B cell (primary cell): ENCODE data around the gene MSL3B.
A peak's percentile ranks its signal among the peaks of the same experiment; 100 is the strongest.
"Not testable (repeated sequence)": the region's sequence is repeated elsewhere in the genome, so short reads cannot be mapped to it uniquely, and the experiment has no call there.

Experiments used
- ATAC-seq: fragments of 200-7000 bp; cut with Tn5 transposase; one replicate; pipeline ENCODE4 v1.10.0; 2021; ENCODE audit warnings: low read depth, mild to moderate bottlenecking, moderate number of reproducible peaks, moderate library complexity
- CTCF ChIA-PET: fragments of 350-600 bp; sonication (Branson Sonifier 250); formaldehyde crosslinking; loops from one replicate; lab custom pipeline; 2021; ENCODE audit warnings: antibody characterized with exemption, inconsistent platforms; lab: Charles Lee
- POLR2A ChIA-PET: fragments of 350-600 bp; sonication (Branson Sonifier 250); formaldehyde crosslinking; loops from one replicate; lab custom pipeline; 2021; ENCODE audit warnings: antibody characterized with exemption; lab: Charles Lee
- DNase-seq: peaks from one replicate; pipeline ENCODE4 v3.0.0; 2013
- H2AFZ ChIP-seq: 2 replicates; pipeline ENCODE4 v1.6.1; 2012; ENCODE audit warnings: mild to moderate bottlenecking, low read depth, low read length; ENCODE audit not compliant: insufficient read depth, poor library complexity, severe bottlenecking
- H3K27ac ChIP-seq, 2 donors: 1 replicate in 1 of 2; 2 replicates in 1 of 2; pipeline ENCODE4 v1.5.1; 2012 to 2013; ENCODE audit warnings: low read length in 2 of 2, mild to moderate bottlenecking in 2 of 2, moderate library complexity in 1 of 2
- H3K27me3 ChIP-seq, 4 experiments: fragments of 200-600 bp in 1 of 4; sonication (generic) in 1 of 4; replicated peaks in 1 of 4; 1 replicate in 2 of 4; 2 replicates in 2 of 4; pipeline versions ENCODE4 v1.6.1 to v1.7.0; 2013 to 2016; ENCODE audit warnings: low read length in 3 of 4, mild to moderate bottlenecking in 2 of 4, mixed read lengths in 1 of 4, moderate library complexity in 1 of 4; ENCODE audit not compliant: insufficient read depth in 4 of 4, control insufficient read depth in 3 of 4; ENCODE audit errors: control extremely low read depth in 1 of 4
- H3K36me3 ChIP-seq, 2 experiments: replicated peaks in 1 of 2; 1 replicate in 1 of 2; 2 replicates in 1 of 2; pipeline versions ENCODE4 v1.6.1 to v1.7.1; 2013; ENCODE audit warnings: low read length in 1 of 2; ENCODE audit not compliant: insufficient read depth in 2 of 2, control insufficient read depth in 1 of 2; ENCODE audit errors: control extremely low read depth in 1 of 2, extremely low read depth in 1 of 2
- H3K4me1 ChIP-seq, 2 donors: fragments of 200-600 bp in 1 of 2; sonication (generic) in 1 of 2; 1 replicate in 1 of 2; 2 replicates in 1 of 2; pipeline versions ENCODE4 v1.5.1 to v1.6.1; 2013 to 2017; ENCODE audit warnings: low read length in 2 of 2; ENCODE audit not compliant: control insufficient read depth in 2 of 2, insufficient read depth in 2 of 2
- H3K4me2 ChIP-seq: replicated peaks from 2 replicates; pipeline ENCODE3; 2012; ENCODE audit warnings: mild to moderate bottlenecking, low read depth, low read length; ENCODE audit not compliant: poor library complexity, severe bottlenecking
- H3K4me3 ChIP-seq, 5 experiments: fragments of 200-600 bp in 1 of 5; sonication (generic) in 1 of 5; 1 replicate in 3 of 5; 2 replicates in 2 of 5; pipeline versions ENCODE4 v1.5.1 to v1.7.0; 2011 to 2016; ENCODE audit warnings: low read length in 4 of 5, mild to moderate bottlenecking in 4 of 5, low read depth in 2 of 5, control low read depth in 1 of 5, moderate library complexity in 1 of 5; ENCODE audit not compliant: insufficient read depth in 1 of 5; ENCODE audit errors: control extremely low read depth in 1 of 5, extremely low read depth in 1 of 5
- H3K79me2 ChIP-seq: fragments of 200-600 bp; sonication (generic); one replicate; pipeline ENCODE4 v1.6.0; 2016; ENCODE audit warnings: low read length; ENCODE audit not compliant: control insufficient read depth, insufficient read depth
- H3K9ac ChIP-seq: fragments of 200-600 bp; sonication (generic); 2 replicates; pipeline ENCODE4 v1.6.1; 2017; ENCODE audit warnings: mild to moderate bottlenecking, low read length, moderate library complexity
- H3K9me3 ChIP-seq, 3 donors: one replicate each; pipeline versions ENCODE4 v1.6.1 to v1.7.1; 2013; ENCODE audit warnings: low read length in 2 of 3; ENCODE audit not compliant: control insufficient read depth in 2 of 3, insufficient read depth in 1 of 3; ENCODE audit errors: control extremely low read depth in 1 of 3
- H4K20me1 ChIP-seq: 2 replicates; pipeline ENCODE4 v1.6.0; 2012; ENCODE audit warnings: mild to moderate bottlenecking, low read length; ENCODE audit not compliant: insufficient read depth, control insufficient read depth, poor library complexity, severe bottlenecking
- H3K27ac Mint-ChIP-seq: one replicate; pipeline ENCODE4 v1.8.0; 2021; ENCODE audit warnings: mixed read lengths
- H3K27me3 Mint-ChIP-seq: one replicate; pipeline ENCODE4 v1.8.0; 2021; ENCODE audit warnings: mixed read lengths
- H3K4me1 Mint-ChIP-seq: one replicate; pipeline ENCODE4 v1.8.0; 2021; ENCODE audit warnings: mixed read lengths
- H3K4me3 Mint-ChIP-seq: one replicate; pipeline ENCODE4 v1.8.0; 2021; ENCODE audit warnings: mixed read lengths
- H3K9me3 Mint-ChIP-seq: one replicate; pipeline ENCODE4 v1.8.0; 2022; ENCODE audit warnings: mixed read lengths; ENCODE audit not compliant: insufficient read depth
- EZH2 ChIP-seq: IDR thresholded peaks from 2 replicates; pipeline ENCODE4 v1.6.1; 2012; ENCODE audit warnings: borderline replicate concordance, low read depth, mild to moderate bottlenecking, moderate library complexity, low read length; ENCODE audit not compliant: insufficient read depth, poor library complexity, severe bottlenecking
- WGBS: methylation state at CpG from one replicate; pipeline ENCODE4 v1.1.5; 2013; ENCODE audit warnings: missing lambda C conversion rate; ENCODE audit not compliant: insufficient coverage; 5-methylcytosine and 5-hydroxymethylcytosine counted together
- intact Hi-C: fragments of 100-400 bp; cut with micrococcal nuclease; formaldehyde crosslinking; loops from one replicate; pipeline ENCODE4 v1.10.0; 2022
- TF ChIP-seq, protein P1 (sequence below): fragments of 200-600 bp; IDR thresholded peaks from one replicate; pipeline ENCODE4 v1.8.0; 2022; ENCODE audit warnings: antibody characterized with exemption, mild to moderate bottlenecking

Gene MSL3B

DNA sequence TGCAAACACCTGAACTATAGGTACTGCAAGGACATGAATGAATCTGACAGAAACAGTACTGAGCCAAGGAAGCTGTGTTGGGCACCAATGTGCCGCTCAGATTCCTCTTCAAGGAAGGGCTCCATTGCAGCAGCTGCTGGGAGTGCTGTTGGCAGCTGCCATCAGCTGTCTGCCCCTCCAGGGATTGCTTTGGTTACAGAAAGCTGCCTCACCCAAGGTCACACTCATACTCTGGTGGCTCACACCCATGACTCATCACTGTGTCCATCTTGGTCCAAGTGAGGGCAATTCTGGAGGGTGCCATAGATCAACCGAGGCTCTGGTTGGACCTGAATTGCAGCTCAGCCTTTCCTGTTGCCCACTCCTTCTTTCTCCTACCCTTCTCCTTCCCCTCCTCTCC is 24.6 kb upstream of the MSL3B start:
- H3K4me3 ChIP-seq: no peak overlapping the region
- POLR2A ChIA-PET: no interaction called here
- DNase-seq (no peak), ATAC-seq (no peak)
- no peak overlapping the region for H3K4me2 ChIP-seq
- no peaks in the 10 kb centered on the region for H3K4me1 Mint-ChIP-seq
- no peak overlapping the region for H2AFZ ChIP-seq
- no peaks in the 10 kb centered on the region for H4K20me1 ChIP-seq
- H3K4me1 ChIP-seq: no peaks in the 10 kb centered on the region
- no peak overlapping the region for H3K27ac Mint-ChIP-seq
- CTCF ChIA-PET: no interaction called here
- peaks cover 59% of the 10 kb centered on the region for H3K27me3 Mint-ChIP-seq
- no peak overlapping the region for H3K27ac ChIP-seq
- WGBS: 95% methylated on average over 2 of the region's 2 CpGs
- no peaks in the 10 kb centered on the region for H3K36me3 ChIP-seq
- no peaks in the 10 kb centered on the region for H3K9me3 Mint-ChIP-seq
- peaks cover 0 to 12% (median 6%) of the 10 kb centered on the region in 4 experiments for H3K27me3 ChIP-seq
- H3K4me3 Mint-ChIP-seq: no peak overlapping the region
- H3K9ac ChIP-seq: no peak overlapping the region
- H3K79me2 ChIP-seq: no peaks in the 10 kb centered on the region
- no peaks in the 10 kb centered on the region for H3K9me3 ChIP-seq
- intact Hi-C loops: no loop called here
- no peak for TF ChIP-seq EZH2
- TF ChIP-seq, protein P1, sequence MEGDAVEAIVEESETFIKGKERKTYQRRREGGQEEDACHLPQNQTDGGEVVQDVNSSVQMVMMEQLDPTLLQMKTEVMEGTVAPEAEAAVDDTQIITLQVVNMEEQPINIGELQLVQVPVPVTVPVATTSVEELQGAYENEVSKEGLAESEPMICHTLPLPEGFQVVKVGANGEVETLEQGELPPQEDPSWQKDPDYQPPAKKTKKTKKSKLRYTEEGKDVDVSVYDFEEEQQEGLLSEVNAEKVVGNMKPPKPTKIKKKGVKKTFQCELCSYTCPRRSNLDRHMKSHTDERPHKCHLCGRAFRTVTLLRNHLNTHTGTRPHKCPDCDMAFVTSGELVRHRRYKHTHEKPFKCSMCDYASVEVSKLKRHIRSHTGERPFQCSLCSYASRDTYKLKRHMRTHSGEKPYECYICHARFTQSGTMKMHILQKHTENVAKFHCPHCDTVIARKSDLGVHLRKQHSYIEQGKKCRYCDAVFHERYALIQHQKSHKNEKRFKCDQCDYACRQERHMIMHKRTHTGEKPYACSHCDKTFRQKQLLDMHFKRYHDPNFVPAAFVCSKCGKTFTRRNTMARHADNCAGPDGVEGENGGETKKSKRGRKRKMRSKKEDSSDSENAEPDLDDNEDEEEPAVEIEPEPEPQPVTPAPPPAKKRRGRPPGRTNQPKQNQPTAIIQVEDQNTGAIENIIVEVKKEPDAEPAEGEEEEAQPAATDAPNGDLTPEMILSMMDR: no peak

DNA sequence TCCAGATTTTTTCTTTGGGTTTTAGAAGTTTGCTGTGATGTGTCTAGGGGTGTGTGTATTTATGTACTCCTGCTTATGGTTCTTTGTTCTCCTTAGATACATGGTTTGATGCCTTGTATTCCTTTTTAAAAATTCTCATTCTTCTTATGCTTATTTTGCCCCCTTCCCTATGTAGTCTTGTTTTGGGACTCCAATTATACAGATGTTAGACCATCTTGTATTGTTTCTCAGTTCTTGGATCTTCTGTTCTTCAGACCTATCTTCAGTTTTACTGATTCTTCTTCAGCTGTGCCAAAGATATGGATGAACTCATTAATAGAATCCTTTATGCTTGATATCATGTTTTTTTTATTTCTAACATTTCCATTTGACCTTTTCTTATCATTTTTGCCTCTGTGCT is 14.2 kb upstream of the MSL3B start:
- H3K36me3 ChIP-seq: no peaks in the 10 kb centered on the region
- no peak overlapping the region for H2AFZ ChIP-seq
- no peak overlapping the region for H3K4me2 ChIP-seq
- POLR2A ChIA-PET: no interaction called here
- H3K27ac Mint-ChIP-seq: no peak overlapping the region
- H3K4me1 Mint-ChIP-seq: no peaks in the 10 kb centered on the region
- no peak for ATAC-seq
- CTCF ChIA-PET: no interaction called here
- intact Hi-C loops: no loop called here
- H3K27ac ChIP-seq: no peak overlapping the region
- no peak overlapping the region for H3K9ac ChIP-seq
- no peaks in the 10 kb centered on the region for H3K79me2 ChIP-seq
- H3K4me3 ChIP-seq: no peak overlapping the region
- peaks cover 45% of the 10 kb centered on the region for H3K27me3 Mint-ChIP-seq
- no peaks in the 10 kb centered on the region for H3K4me1 ChIP-seq
- no peak for DNase-seq
- no peak overlapping the region for H3K4me3 Mint-ChIP-seq
- TF ChIP-seq EZH2: no peak
- TF ChIP-seq, protein P1: no peak
- peaks cover 8 to 20% (median 10%) of the 10 kb centered on the region in 3 donors for H3K9me3 ChIP-seq
- H4K20me1 ChIP-seq: no peaks in the 10 kb centered on the region
- peaks cover 13% of the 10 kb centered on the region for H3K9me3 Mint-ChIP-seq
- H3K27me3 ChIP-seq: peaks cover 0 to 4% (median 1%) of the 10 kb centered on the region in 4 experiments

DNA sequence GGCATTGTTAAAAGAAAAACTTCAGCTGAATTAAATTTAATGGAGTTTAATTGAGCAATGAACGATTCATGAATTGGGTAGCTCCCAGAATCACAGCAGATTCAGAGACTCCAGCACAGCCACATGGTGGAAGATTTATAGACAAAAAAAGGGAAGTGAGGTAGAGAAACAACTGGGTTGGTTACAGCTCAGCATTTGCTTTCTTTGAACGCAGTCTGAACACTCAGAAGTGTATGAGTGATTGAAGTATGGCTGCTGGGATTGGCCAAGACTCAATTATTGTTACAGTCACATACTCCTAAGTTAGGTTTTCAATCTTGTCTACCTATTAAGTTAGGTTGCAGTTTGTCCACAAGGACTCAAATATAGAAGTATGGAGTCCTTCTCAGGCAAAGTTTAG is 3.9 kb upstream of the MSL3B start:
- H3K9ac ChIP-seq, intact Hi-C loops, POLR2A ChIA-PET, H3K4me3 Mint-ChIP-seq, H3K36me3 ChIP-seq, H2AFZ ChIP-seq, H3K4me2 ChIP-seq, H3K27ac ChIP-seq, H3K9me3 ChIP-seq, H3K4me3 ChIP-seq, H4K20me1 ChIP-seq, H3K4me1 ChIP-seq, H3K27me3 ChIP-seq, H3K79me2 ChIP-seq, H3K27ac Mint-ChIP-seq, CTCF ChIA-PET, H3K9me3 Mint-ChIP-seq: not testable (repeated sequence)
- peaks cover 13% of the 10 kb centered on the region for H3K4me1 Mint-ChIP-seq
- peaks cover 33% of the 10 kb centered on the region for H3K27me3 Mint-ChIP-seq
- peak; percentile 30 for DNase-seq
- WGBS: 0% methylated on average over 1 of the region's 2 CpGs
- peak; percentile 51 for ATAC-seq
